K562 (cell line): Measurements from ENCODE around the gene MDC1. TPM values are rescaled to one million over a fixed set of nuclear protein-coding genes. Genes with fewer than 3 reads are reported as not detected.
A peak's percentile ranks its signal among the peaks of the same experiment; 100 is the strongest.

Source experiments
- CBX1 ChIP-seq: sonication (generic); IDR thresholded peaks from 2 replicates; pipeline ENCODE4 v1.6.1; 2016; ENCODE audit warnings: antibody characterized with exemption, low read depth, mild to moderate bottlenecking
- EGR1 ChIP-seq: fragments of 450-650 bp; conservative IDR thresholded peaks from 2 replicates; pipeline ENCODE4 v1.6.1; 2017; ENCODE audit warnings: mild to moderate bottlenecking
- ESRRA ChIP-seq: fragments of 450-650 bp; IDR thresholded peaks from 2 replicates; pipeline ENCODE4 v1.6.1; 2014; ENCODE audit warnings: low read depth, mild to moderate bottlenecking, moderate library complexity, borderline replicate concordance
- ETV5 ChIP-seq: sonication (generic); formaldehyde crosslinking; IDR thresholded peaks from 2 replicates; pipeline ENCODE4 v1.4.0; 2020; ENCODE audit warnings: low read depth, mild to moderate bottlenecking, missing genetic modification reagents
- FOSL1 ChIP-seq: fragments of 200-800 bp; sonication (Bioruptor generic); conservative IDR thresholded peaks from 2 replicates; pipeline ENCODE4 v1.6.1; 2016; ENCODE audit warnings: missing genetic modification characterization, missing compliant biosample characterization
- GTF2E2 ChIP-seq: fragments of 200-800 bp; sonication (Bioruptor generic); IDR thresholded peaks from 2 replicates; pipeline ENCODE4 v1.6.1; 2016; ENCODE audit warnings: missing genetic modification characterization, missing compliant biosample characterization
- JUN ChIP-seq, 2 experiments: sonication (generic) in 1 of 2; formaldehyde crosslinking in 1 of 2; IDR thresholded peaks; 2 replicates each; pipeline versions ENCODE4 v1.6.1 to v1.8.0; 2012 to 2022; ENCODE audit warnings: borderline replicate concordance in 2 of 2, mild to moderate bottlenecking in 2 of 2, improper control_type of control experiment in 1 of 2, low read depth in 1 of 2, low read length in 1 of 2, missing genetic modification reagents in 1 of 2
- KLF16 ChIP-seq: IDR thresholded peaks from 2 replicates; pipeline ENCODE4 v1.6.1; 2016; ENCODE audit warnings: antibody characterized with exemption
- MTA3 ChIP-seq: fragments of 450-650 bp; formaldehyde crosslinking; IDR thresholded peaks from 2 replicates; pipeline ENCODE4 v1.6.1; 2017; ENCODE audit warnings: mild to moderate bottlenecking, borderline replicate concordance
- NCOA1 ChIP-seq: fragments of 450-650 bp; IDR thresholded peaks from 2 replicates; pipeline ENCODE4 v1.6.1; 2016; ENCODE audit warnings: low read depth
- NCOA2 ChIP-seq, 2 experiments: fragments of 450-650 bp; IDR thresholded peaks; 2 replicates each; pipeline ENCODE4 v1.6.1; 2018; ENCODE audit warnings: mild to moderate bottlenecking in 2 of 2, moderate library complexity in 1 of 2; ENCODE audit not compliant: partially characterized antibody in 2 of 2
- NCOA6 ChIP-seq: fragments of 450-650 bp; IDR thresholded peaks from 2 replicates; pipeline ENCODE4 v1.6.1; 2017; ENCODE audit warnings: mild to moderate bottlenecking
- PRPF4 ChIP-seq: fragments of 200-400 bp; formaldehyde crosslinking; IDR thresholded peaks from one replicate; pipeline ENCODE4 v1.6.1; 2017; ENCODE audit warnings: low read length, low read depth, mild to moderate bottlenecking; ENCODE audit not compliant: insufficient read depth, poor library complexity, severe bottlenecking
- RFX1 ChIP-seq: fragments of 450-650 bp; IDR thresholded peaks from 2 replicates; pipeline ENCODE4 v1.6.1; 2016; ENCODE audit warnings: mild to moderate bottlenecking, moderate library complexity
- SRF ChIP-seq, 2 experiments: fragments of 250-450, 450-650 bp in 1 of 2; sonication (Bioruptor Pico) in 1 of 2; sonication (generic) in 1 of 2; formaldehyde crosslinking; IDR thresholded peaks; 2 replicates each; pipeline versions ENCODE4 v1.5.0 to v1.5.1; 2020 to 2022; ENCODE audit warnings: mild to moderate bottlenecking in 1 of 2, missing genetic modification reagents in 1 of 2
- SRSF1 ChIP-seq: fragments of 200-400 bp; formaldehyde crosslinking; IDR thresholded peaks from 2 replicates; pipeline ENCODE4 v1.6.1; 2017; ENCODE audit warnings: mild to moderate bottlenecking, low read depth, low read length, moderate library complexity
- SRSF9 ChIP-seq: fragments of 200-400 bp; formaldehyde crosslinking; IDR thresholded peaks from 2 replicates; pipeline ENCODE4 v1.6.1; 2017; ENCODE audit warnings: low read depth, low read length, borderline replicate concordance
- TFE3 ChIP-seq: fragments of 450-650 bp; formaldehyde crosslinking; IDR thresholded peaks from 2 replicates; pipeline ENCODE4 v1.4.0; 2020; ENCODE audit warnings: mild to moderate bottlenecking, mixed read lengths
- THAP12 ChIP-seq: fragments of 250-450 bp; sonication (Bioruptor Pico); IDR thresholded peaks from 2 replicates; pipeline ENCODE4 v1.9.0; 2021; ENCODE audit warnings: mild to moderate bottlenecking, inconsistent platforms
- ZNF140 ChIP-seq: fragments of 250-450 bp; sonication (Bioruptor Pico); IDR thresholded peaks from 2 replicates; pipeline ENCODE4 v1.8.0; 2021; ENCODE audit warnings: moderate library complexity, mild to moderate bottlenecking, inconsistent platforms
- ZNF324 ChIP-seq: fragments of 250-450 bp; sonication (Bioruptor Pico); IDR thresholded peaks from 2 replicates; pipeline ENCODE4 v1.4.0; 2020; ENCODE audit warnings: mild to moderate bottlenecking
- ZNF395 ChIP-seq: fragments of 200-800 bp; sonication (Bioruptor generic); IDR thresholded peaks from 2 replicates; pipeline ENCODE4 v1.6.1; 2017; ENCODE audit warnings: missing genetic modification characterization, missing compliant biosample characterization
- polyA plus RNA-seq, 8 experiments: library from polyadenylated mRNA; depleted of rRNA in 4 of 8; stranded (reverse) in 5 of 8; unstranded in 3 of 8; fragments of >200 nt; fragmentation: Nextera tagmentation in 2 of 8; fragmentation: Illumina TruSeq in 1 of 8; extraction: Ambion mirVana in 2 of 8; extraction: Trizol in 1 of 8; gene quantifications; 2 replicates each; pipeline versions ENCODE4 v1.2.1 to v1.2.3, GENCODE V29; 2011 to 2014; ENCODE audit warnings: inconsistent platforms in 1 of 8, missing spikeins in 1 of 8
- total RNA-seq, 7 experiments: library from RNA; depleted of rRNA in 6 of 7; stranded (reverse); fragments of >200 nt in 6 of 7; fragmentation: Illumina TruSeq in 2 of 7; extraction: Trizol in 2 of 7; gene quantifications; 2 replicates each; pipeline versions ENCODE4 v1.2.1 to v1.2.3, GENCODE V29; 2011 to 2021; ENCODE audit warnings: low replicate concordance in 1 of 7

MDC1 gene
- total and polyA plus RNA-seq, 9 of the 15 experiments (the other 6 are each of a cell fraction or from before 2014, with no cell fraction given), result 8.2 to 114 (median 20.0) TPM

GRCh38 chr6:30682143-30683117 is 34.7 kb downstream of the MDC1 start (continued):
- TF ChIP-seq THAP12 (CRISPR knock-in tag) (no peak), ZNF140 (CRISPR knock-in tag) (no peak), EGR1 (peak; percentile 20; the same call in 1 of the 2 replicates), ETV5 (CRISPR knock-in tag) (peak; percentile 99), CBX1 (peak; percentile 73; the same call in 1 of the 2 replicates), KLF16 (no peak), RFX1 (no peak), NCOA2 (IDR thresholded peaks at IDR 0.05; ENCODE audit: partially characterized antibody in 2 of 2) (no peak), SRF (CRISPR knock-in tag; IDR thresholded peaks at IDR 0.05) (peak; percentile 91 to 98; a peak in 3 of 4 replicates), GTF2E2 (tag) (peak; percentile 89), SRSF9 (no peak), FOSL1 (tag) (peak; percentile 99), ZNF395 (peak; percentile 95), NCOA6 (no peak), PRPF4 (no peak), SRSF1 (no peak), TFE3 (CRISPR knock-in tag) (no peak), ESRRA (peak; percentile 61; the same call in 1 of the 2 replicates), JUN (IDR thresholded peaks at IDR 0.05; ENCODE audit: borderline replicate concordance, low read depth, low read length) (peak; percentile 95), JUN (CRISPR knock-in tag; IDR thresholded peaks at IDR 0.05; ENCODE audit: borderline replicate concordance) (0 out of 2 replicates have a peak, but pooled peaks have one; percentile 37), MTA3 (peak; percentile 84; the same call in 1 of the 2 replicates), NCOA1 (peak; percentile 55), ZNF324 (CRISPR knock-in tag) (no peak)
